Neutrophil (primary cell): ENCODE results near the gene ATP9A.

Source experiments
- H3K27ac ChIP-seq: fragments of 200-600 bp; sonication (generic); 2 replicates; pipeline ENCODE4 v1.5.1; 2016; ENCODE audit warnings: mild to moderate bottlenecking, moderate library complexity
- H3K27me3 ChIP-seq: fragments of 200-600 bp; sonication (generic); 2 replicates; pipeline ENCODE4 v1.6.0; 2016; ENCODE audit warnings: mild to moderate bottlenecking
- H3K36me3 ChIP-seq: fragments of 200-600 bp; sonication (generic); 2 replicates; pipeline ENCODE4 v1.5.1; 2017
- H3K4me1 ChIP-seq, 2 experiments: fragments of 200-600 bp in 1 of 2; sonication (generic) in 1 of 2; 1 replicate in 1 of 2; 2 replicates in 1 of 2; pipeline versions ENCODE4 v1.5.1 to v1.6.1; 2013 to 2016; ENCODE audit warnings: low read depth in 1 of 2, low read length in 1 of 2, mild to moderate bottlenecking in 1 of 2, moderate library complexity in 1 of 2; ENCODE audit not compliant: control insufficient read depth in 1 of 2, insufficient read depth in 1 of 2
- H3K4me3 ChIP-seq, 2 experiments: fragments of 200-600 bp in 1 of 2; sonication (generic) in 1 of 2; 1 replicate in 1 of 2; 2 replicates in 1 of 2; pipeline ENCODE4 v1.5.1; 2013 to 2016; ENCODE audit warnings: low read depth in 1 of 2, low read length in 1 of 2, mild to moderate bottlenecking in 1 of 2, moderate library complexity in 1 of 2
- H3K9me3 ChIP-seq: fragments of 200-600 bp; sonication (generic); 2 replicates; pipeline ENCODE4 v1.5.1; 2016
- TF ChIP-seq, protein P1 (sequence below): fragments of 200-600 bp; sonication (generic); IDR thresholded peaks from 2 replicates; pipeline ENCODE4 v1.5.1; 2016; ENCODE audit warnings: antibody characterized with exemption

ATP9A gene

DNA sequence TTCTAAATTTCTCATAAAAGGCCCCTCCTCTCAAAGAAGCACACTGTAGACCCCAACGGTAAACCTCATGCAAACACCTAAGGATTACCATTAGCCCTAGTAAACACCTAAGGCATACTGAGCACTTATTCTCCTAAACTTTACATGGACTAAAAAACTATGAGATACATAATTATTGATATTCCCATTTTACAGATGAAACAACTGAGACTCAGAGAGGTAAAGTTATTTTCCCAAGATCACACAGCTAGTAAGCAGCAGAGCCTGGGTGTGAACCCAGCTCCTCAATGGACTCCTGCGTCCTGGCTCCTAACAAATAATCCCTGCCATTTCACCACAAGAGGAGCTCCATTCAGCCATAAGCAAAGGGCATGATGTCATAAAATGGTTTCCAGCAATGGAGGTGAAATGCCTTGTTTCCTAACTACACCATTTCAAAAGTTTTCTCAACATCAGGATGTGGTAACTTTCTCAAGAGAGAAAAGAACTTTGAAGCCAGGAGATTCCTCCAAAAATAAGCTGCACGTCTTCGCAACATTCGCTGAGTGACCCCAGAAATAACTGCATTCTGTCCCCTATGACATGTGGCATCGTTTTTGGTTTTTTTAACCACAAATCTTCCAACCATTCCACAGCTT, 4.1 kb downstream of the ATP9A start:
- Histone ChIP-seq H3K27ac (peak overlapping the region; percentile 59), H3K36me3 (no peaks in the 10 kb centered on the region), H3K9me3 (no peaks in the 10 kb centered on the region), H3K4me1 (peaks cover 37 to 45% of the 10 kb centered on the region in 2 experiments), H3K4me3 (peak overlapping the region in 1 of 2 experiments; percentile 19), H3K27me3 (peaks cover 28% of the 10 kb centered on the region)
- TF ChIP-seq, protein P1, sequence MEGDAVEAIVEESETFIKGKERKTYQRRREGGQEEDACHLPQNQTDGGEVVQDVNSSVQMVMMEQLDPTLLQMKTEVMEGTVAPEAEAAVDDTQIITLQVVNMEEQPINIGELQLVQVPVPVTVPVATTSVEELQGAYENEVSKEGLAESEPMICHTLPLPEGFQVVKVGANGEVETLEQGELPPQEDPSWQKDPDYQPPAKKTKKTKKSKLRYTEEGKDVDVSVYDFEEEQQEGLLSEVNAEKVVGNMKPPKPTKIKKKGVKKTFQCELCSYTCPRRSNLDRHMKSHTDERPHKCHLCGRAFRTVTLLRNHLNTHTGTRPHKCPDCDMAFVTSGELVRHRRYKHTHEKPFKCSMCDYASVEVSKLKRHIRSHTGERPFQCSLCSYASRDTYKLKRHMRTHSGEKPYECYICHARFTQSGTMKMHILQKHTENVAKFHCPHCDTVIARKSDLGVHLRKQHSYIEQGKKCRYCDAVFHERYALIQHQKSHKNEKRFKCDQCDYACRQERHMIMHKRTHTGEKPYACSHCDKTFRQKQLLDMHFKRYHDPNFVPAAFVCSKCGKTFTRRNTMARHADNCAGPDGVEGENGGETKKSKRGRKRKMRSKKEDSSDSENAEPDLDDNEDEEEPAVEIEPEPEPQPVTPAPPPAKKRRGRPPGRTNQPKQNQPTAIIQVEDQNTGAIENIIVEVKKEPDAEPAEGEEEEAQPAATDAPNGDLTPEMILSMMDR = no peak

DNA sequence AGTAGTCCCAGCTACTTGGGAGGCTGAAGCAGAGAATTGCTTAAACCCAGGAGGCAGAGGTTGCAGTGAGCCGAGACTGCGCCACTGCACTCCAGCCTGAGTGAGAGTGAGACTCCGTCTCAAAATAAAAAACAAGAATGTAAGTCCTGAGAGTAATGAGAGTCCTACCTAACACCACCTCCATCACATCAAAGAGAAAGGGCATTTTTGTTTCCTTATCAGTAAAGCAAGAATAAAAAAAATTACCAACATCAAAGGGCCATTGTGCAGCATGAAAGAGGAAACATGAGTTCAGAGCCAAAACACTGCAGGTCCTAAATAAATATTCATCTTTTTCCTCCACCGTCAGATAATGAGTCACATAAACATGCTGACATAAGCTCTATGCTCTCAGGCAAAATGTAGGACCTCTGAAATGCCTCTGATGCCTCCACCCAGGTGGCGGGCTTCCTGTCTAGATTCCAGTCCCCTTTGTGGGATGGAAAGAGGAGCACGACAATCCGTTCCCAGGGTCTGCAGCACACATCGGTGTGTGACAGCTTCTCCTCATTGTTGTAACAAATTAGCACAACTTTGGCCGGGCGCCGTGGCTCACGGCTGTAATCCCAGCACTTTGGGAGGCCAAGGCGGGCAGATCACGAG, 7.2 kb downstream of the ATP9A start:
- H3K36me3 ChIP-seq = no peaks in the 10 kb centered on the region
- H3K27me3 ChIP-seq = peaks cover under 1% of the 10 kb centered on the region
- H3K4me3 ChIP-seq = no peak overlapping the region
- H3K4me1 ChIP-seq = peaks cover 20 to 34% of the 10 kb centered on the region in 2 experiments
- no peak overlapping the region for H3K27ac ChIP-seq
- TF ChIP-seq, protein P1 = no peak
- no peaks in the 10 kb centered on the region for H3K9me3 ChIP-seq

DNA sequence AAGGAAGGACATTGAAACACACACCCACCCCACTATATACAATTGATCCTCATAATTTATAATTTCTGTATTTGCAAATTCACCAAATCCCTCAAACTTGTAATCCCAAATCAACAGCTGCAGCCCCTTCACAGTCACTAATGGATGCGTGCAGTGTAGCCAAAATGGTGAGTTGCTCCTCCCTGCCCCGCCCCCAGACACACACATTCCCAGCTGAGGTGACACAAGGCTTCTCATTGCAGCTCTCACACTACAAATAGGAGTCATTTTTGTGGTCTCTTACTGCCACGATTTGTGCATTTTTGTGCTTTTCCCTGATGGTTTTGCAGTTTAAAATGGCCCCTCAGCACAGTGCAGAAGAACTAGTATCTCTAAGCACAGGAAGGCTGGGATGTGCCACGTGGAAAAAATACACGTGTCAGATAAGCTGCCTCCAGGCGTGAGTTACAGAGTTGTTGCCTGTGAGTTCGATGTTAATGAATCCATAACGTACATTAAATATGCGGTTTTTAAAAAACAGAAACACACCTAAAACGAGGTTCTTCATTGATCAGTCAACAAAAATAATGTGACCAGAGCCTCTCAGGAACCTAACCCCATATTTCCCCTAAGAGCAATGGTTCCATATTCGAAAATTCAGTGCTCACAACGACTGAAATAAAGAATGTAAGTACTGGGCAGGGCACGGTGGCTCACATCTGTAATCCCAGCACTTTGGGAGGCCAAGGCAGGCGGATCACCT, 8.2 kb downstream of the ATP9A start:
- TF ChIP-seq, protein P1 = no peak
- H3K4me3 ChIP-seq = no peak overlapping the region
- H3K4me1 ChIP-seq = peaks cover 16 to 23% of the 10 kb centered on the region in 2 experiments
- H3K9me3 ChIP-seq = no peaks in the 10 kb centered on the region
- no peak overlapping the region for H3K27ac ChIP-seq
- no peaks in the 10 kb centered on the region for H3K27me3 ChIP-seq
- no peaks in the 10 kb centered on the region for H3K36me3 ChIP-seq

DNA sequence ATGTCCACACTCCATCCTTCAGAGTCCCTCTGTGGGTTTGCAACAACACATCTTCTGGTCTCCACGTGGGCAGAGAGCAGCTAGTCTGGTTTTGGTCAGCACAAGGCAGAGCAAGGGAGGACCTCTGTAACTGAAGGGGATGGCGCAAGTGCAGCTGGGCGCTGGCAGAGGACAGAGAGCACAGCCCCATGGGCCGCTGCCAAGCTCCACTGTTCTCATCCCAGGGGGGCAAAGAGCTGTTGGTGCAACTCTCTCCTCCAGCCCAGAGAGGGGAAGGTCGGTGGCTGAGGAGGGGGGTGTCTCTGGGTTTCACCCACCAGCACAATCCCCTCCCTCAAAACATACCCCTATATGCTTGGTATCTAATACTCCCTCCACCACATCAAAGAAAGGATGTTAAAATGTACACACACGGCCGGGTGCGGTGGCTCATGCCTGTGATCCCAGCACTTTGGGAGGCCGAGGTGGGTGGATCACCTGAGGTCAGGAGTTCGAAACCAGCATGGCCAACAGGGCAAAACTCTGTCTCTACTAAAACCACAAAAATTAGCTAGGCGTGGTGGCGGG, 9.1 kb downstream of the ATP9A start:
- TF ChIP-seq, protein P1 = no peak

DNA sequence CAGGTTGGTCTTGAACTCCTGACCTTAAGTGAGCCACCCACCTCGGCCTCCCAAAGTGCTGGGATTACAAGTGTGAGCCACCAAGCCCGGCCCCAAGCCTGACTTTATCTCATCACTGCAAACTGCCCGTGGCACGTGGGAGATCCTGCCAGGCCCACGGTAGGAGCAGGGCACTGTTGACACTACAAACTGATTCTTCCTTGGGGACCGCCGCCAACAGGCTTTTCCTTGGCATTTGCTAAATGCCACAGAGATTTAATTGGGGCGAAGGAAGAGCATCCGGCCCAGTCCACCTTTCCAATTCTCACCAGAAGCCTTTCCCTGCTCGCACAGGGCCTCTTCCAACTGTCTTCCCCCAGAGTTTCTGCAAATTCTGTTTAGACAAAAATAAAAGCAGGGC, 11.0 kb downstream of the ATP9A start:
- Histone ChIP-seq H3K36me3 (no peaks in the 10 kb centered on the region), H3K27ac (no peak overlapping the region), H3K9me3 (no peaks in the 10 kb centered on the region), H3K4me3 (no peak overlapping the region), H3K4me1 (peaks cover 0 to 3% of the 10 kb centered on the region in 2 experiments), H3K27me3 (no peaks in the 10 kb centered on the region)
- TF ChIP-seq, protein P1 = no peak

More for the DNA sequence above, 9.1 kb downstream of the ATP9A start:
- Histone ChIP-seq H3K4me3 (no peak overlapping the region), H3K27me3 (no peaks in the 10 kb centered on the region), H3K27ac (no peak overlapping the region), H3K36me3 (no peaks in the 10 kb centered on the region), H3K4me1 (peaks cover 8 to 14% of the 10 kb centered on the region in 2 experiments), H3K9me3 (no peaks in the 10 kb centered on the region)
